ENCODE results near the gene ZNF692. TPM values are rescaled to one million over a fixed set of nuclear protein-coding genes. Genes with fewer than 3 reads are reported as not detected.

Gene ZNF692
- total and polyA plus RNA-seq, 7 donors: 13.4 to 30.8 (median 19.6) TPM

DNA sequence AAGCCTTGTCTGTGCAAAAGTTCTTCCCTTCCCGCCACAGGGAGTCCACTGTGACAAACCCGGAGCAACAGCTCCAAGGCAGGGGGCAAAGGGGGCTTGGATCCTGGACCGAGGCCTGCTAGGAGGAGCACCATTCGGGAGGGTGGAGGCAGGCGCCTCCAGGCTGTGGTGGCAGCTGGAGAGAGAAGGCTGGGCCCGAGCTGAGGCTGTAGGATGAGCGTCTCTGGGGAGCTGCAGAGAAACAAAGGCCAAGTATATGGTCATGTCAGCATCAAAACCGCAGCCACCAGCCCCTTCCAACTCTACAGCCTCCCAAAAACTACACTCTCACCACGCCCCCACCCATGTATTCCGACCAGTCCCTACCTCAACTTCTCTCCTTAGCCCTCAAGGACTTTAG, 33.7 kb downstream of the ZNF692 start:
- TF ChIP-seq CTCF (IDR thresholded peaks at IDR 0.05): no peak
- intact Hi-C loops (cut with DNase I): no loop called here
- Histone ChIP-seq H3K27ac (peak overlapping the region; percentile 95), H3K4me3 (peak overlapping the region; percentile 83), H3K36me3 (ENCODE audit: insufficient read depth in 1 of 2, low read depth in 1 of 2) (peaks cover 0 to 9% of the 10 kb centered on the region in 2 donors), H3K9me3 (no peaks in the 10 kb centered on the region), H3K27me3 (ENCODE audit: insufficient read depth in 3 of 3, low read length in 2 of 3) (no peaks in the 10 kb centered on the region), H3K4me1 (peaks cover 51% of the 10 kb centered on the region)
- ATAC-seq (no peak), DNase-seq (no peak)
- WGBS, 3 donors: 20 to 26% (median 22%) methylated on average over 10 of the region's 10 CpGs

GRCh38 chr1:248824701-248825100, 34.2 kb downstream of the ZNF692 start:
- peaks cover 0 to 14% of the 10 kb centered on the region in 2 donors for H3K36me3 ChIP-seq (ENCODE audit: insufficient read depth in 1 of 2, low read depth in 1 of 2)
- H3K9me3 ChIP-seq: no peaks in the 10 kb centered on the region
- H3K4me1 ChIP-seq: peaks cover 51% of the 10 kb centered on the region
- DNase-seq (no peak), ATAC-seq (no peak)
- WGBS, 3 donors: 81 to 92% (median 82%) methylated on average over 3 of the region's 3 CpGs
- peak overlapping the region; percentile 83 for H3K4me3 ChIP-seq
- H3K27me3 ChIP-seq (ENCODE audit: insufficient read depth in 3 of 3, low read length in 2 of 3): no peaks in the 10 kb centered on the region
- intact Hi-C loops (cut with DNase I): no loop called here
- TF ChIP-seq CTCF (IDR thresholded peaks at IDR 0.05): no peak
- peak overlapping the region; percentile 95 for H3K27ac ChIP-seq

- WGBS, 3 donors: 100% methylated on average over 1 of the region's 1 CpG
- H3K27ac ChIP-seq: peak overlapping the region; percentile 95
- TF ChIP-seq CTCF (IDR thresholded peaks at IDR 0.05): no peak
Observed at GRCh38 chr1:248824301-248824700, 34.6 kb downstream of the ZNF692 start.

GRCh38 chr1:248823517-248824001, 35.3 kb downstream of the ZNF692 start:
- DNase-seq (no peak), ATAC-seq (peak in 1 of 4 donors; percentile 11)
- Histone ChIP-seq H3K27ac (peak overlapping the region; percentile 95), H3K36me3 (ENCODE audit: insufficient read depth in 1 of 2, low read depth in 1 of 2) (peaks cover 0 to 14% of the 10 kb centered on the region in 2 donors), H3K9me3 (no peaks in the 10 kb centered on the region), H3K4me3 (peak overlapping the region; percentile 83), H3K4me1 (peaks cover 57% of the 10 kb centered on the region), H3K27me3 (ENCODE audit: insufficient read depth in 3 of 3, low read length in 2 of 3) (no peaks in the 10 kb centered on the region)
- 49 to 70% (median 65%) methylated on average over 2 of the region's 2 CpGs for WGBS, 3 donors
- no peak for TF ChIP-seq CTCF (IDR thresholded peaks at IDR 0.05)
- intact Hi-C loops (cut with DNase I): no loop called here

More at GRCh38 chr1:248824301-248824700, 34.6 kb downstream of the ZNF692 start:
- ATAC-seq: no peak
- Histone ChIP-seq H3K36me3 (ENCODE audit: insufficient read depth in 1 of 2, low read depth in 1 of 2) (peaks cover 0 to 14% of the 10 kb centered on the region in 2 donors), H3K9me3 (no peaks in the 10 kb centered on the region), H3K4me3 (peak overlapping the region; percentile 83), H3K27me3 (ENCODE audit: insufficient read depth in 3 of 3, low read length in 2 of 3) (no peaks in the 10 kb centered on the region), H3K4me1 (peaks cover 51% of the 10 kb centered on the region)
- DNase-seq: no peak
- intact Hi-C loops (cut with DNase I): no loop called here

Measured in psoas muscle (tissue), 8 donors.